ENCODE data around the gene HCK. TPM values are rescaled to one million over a fixed set of nuclear protein-coding genes. Genes with fewer than 3 reads are reported as not detected.

Gene HCK
- polyA plus RNA-seq, 1 experiment, result 0.05 TPM

DNA sequence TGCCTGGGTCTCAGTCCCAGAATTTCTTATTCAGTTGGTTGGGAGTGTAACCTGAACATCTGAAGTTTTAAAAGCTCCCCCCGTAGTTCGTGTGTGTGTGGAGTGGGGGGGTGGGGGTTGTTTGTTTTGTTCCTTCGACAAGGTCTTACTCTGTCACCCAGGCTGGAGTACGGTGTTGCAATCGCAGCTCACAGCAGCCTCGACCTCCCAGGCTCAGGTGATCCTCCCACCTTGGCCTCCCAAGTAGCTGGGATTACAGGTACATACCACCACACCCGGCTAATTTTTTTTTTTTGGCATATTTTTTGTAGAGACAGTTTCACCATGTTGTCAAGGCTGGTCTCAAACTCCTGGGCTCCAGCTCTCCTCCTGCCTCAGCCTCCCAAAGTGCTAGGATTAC, 38.7 kb upstream of the HCK start:
- TF ChIP-seq, protein P1, sequence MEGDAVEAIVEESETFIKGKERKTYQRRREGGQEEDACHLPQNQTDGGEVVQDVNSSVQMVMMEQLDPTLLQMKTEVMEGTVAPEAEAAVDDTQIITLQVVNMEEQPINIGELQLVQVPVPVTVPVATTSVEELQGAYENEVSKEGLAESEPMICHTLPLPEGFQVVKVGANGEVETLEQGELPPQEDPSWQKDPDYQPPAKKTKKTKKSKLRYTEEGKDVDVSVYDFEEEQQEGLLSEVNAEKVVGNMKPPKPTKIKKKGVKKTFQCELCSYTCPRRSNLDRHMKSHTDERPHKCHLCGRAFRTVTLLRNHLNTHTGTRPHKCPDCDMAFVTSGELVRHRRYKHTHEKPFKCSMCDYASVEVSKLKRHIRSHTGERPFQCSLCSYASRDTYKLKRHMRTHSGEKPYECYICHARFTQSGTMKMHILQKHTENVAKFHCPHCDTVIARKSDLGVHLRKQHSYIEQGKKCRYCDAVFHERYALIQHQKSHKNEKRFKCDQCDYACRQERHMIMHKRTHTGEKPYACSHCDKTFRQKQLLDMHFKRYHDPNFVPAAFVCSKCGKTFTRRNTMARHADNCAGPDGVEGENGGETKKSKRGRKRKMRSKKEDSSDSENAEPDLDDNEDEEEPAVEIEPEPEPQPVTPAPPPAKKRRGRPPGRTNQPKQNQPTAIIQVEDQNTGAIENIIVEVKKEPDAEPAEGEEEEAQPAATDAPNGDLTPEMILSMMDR (IDR thresholded peaks at IDR 0.05; ENCODE audit: insufficient read depth, low read depth, low read length), result no peak
- POLR2A ChIA-PET, result no interaction called here
- Histone ChIP-seq H3K27me3 (ENCODE audit: control insufficient read depth, insufficient read depth, low read length) (peaks cover 23% of the 10 kb centered on the region), H3K4me3 (ENCODE audit: low read depth, low read length) (no peak overlapping the region), H3K36me3 (ENCODE audit: control insufficient read depth, insufficient read depth, low read length) (no peaks in the 10 kb centered on the region)
- CTCF ChIA-PET, result interaction anchor here (1.1 to 2.8 kb wide), 2 partner anchors 12 to 22 kb away, joined by 3 to 9 read pairs; no protein-coding TSS in a partner anchor
- no peak for DNase-seq (ENCODE audit: low read depth)

DNA sequence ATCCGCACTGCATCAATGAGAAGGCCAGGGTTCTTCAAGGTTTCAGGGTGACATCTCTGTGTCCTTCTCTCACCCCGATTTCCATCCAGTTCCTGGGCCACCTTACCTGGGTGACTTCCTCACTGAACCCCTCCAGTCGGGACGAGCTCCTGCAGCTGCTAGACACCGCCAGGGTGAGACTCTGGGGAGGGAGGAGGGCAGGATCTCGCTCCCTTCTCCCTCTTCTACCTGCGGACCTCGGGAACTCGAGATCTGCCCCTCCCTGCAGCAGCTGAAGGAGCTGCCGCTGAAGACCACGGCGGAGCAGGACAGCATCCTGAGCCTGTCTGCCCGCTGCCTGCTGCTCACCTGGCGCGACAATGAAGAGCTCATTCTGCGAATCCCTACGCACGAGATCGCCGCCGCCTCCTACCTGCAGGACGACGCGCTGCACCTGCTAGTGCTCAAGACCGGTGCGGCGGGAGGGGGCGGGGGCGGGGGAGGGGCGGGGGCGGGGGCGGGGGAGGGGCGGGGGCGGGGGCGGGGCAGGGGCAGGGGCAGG, 34.3 kb upstream of the HCK start:
- no peak overlapping the region for H3K4me3 ChIP-seq (ENCODE audit: low read depth, low read length)
- peaks cover 32% of the 10 kb centered on the region for H3K27me3 ChIP-seq (ENCODE audit: control insufficient read depth, insufficient read depth, low read length)
- no peak for DNase-seq (ENCODE audit: low read depth)
- ChIA-PET POLR2A (no interaction called here), CTCF (interaction anchor here (0.9 to 2.4 kb wide), 5 partner anchors 10 to 165 kb away, joined by 3 to 18 read pairs (median 3); no protein-coding TSS in a partner anchor)
- TF ChIP-seq, protein P1 (IDR thresholded peaks at IDR 0.05; ENCODE audit: insufficient read depth, low read depth, low read length), result no peak
- no peaks in the 10 kb centered on the region for H3K36me3 ChIP-seq (ENCODE audit: control insufficient read depth, insufficient read depth, low read length)

DNA sequence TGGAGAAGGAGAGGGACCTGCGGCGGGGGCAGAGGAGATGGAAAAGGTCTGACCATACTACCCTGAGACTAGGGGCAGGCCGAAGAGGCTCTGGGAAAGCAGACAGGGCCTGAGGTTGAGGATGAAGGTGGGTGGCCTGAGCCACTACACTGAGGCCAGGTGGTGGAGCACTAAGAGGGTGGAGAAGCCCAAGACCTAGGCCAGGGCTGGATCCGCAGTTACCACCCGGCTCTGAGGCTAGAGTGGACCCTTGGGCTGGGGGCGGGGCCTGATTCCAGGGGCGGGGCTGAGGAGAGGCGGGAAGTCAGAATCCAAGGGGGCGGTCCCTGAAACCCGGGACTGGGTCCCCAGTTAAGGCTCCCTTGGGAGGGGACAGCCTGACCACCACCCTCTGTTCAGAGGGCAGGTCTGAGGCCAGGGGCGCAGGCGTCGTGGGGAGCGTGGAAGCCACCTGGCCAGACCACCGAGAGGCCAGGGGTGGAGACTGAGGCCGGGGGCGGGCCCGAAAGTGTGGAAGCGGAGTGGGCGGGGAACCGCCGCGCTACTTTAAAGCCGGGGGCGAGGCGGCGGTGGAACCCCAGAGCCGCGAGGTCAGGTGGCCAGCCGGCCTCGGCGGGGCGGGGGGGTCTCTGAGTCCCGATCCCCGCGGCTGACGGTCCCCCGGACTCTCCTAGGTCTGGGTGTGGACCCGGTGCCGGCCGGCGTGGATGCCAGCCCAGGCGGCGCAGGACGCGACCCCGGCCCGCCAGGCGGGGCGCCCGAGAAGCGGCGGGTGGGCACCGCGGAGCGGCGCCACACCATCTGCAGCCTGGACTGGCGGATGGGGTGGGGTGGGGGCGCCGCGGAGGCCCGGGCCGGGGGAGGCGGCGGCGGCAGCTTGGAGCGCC, 33.5 kb upstream of the HCK start:
- Histone ChIP-seq H3K27me3 (ENCODE audit: control insufficient read depth, insufficient read depth, low read length) (peaks cover 32% of the 10 kb centered on the region), H3K4me3 (ENCODE audit: low read depth, low read length) (peak overlapping the region; percentile 28), H3K36me3 (ENCODE audit: control insufficient read depth, insufficient read depth, low read length) (no peaks in the 10 kb centered on the region)
- ChIA-PET CTCF (interaction anchor here (0.7 to 5.2 kb wide), 6 partner anchors 11 to 252 kb away, joined by 3 to 40 read pairs (median 8); no protein-coding TSS in a partner anchor), POLR2A (no interaction called here)
- no peak for DNase-seq (ENCODE audit: low read depth)
- TF ChIP-seq, protein P1 (IDR thresholded peaks at IDR 0.05; ENCODE audit: insufficient read depth, low read depth, low read length), result no peak

DNA sequence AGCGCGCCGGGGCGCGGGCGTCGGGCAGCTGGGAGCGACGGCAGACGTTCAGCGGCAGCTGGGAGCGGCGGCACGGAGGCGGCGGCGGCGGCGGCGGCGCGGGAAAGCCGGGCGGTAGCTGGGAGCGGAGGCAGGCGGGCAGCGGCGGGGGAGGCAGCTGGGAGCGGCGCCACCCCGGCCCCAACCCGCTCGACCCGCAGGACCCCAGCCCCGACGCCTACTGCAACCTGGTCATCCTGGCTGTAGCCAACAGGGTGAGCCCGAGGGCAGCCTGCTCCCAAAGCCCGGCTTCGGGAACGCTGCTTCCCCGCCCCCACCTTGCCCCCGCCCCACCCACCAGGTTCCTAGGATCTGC, 32.9 kb upstream of the HCK start:
- H3K4me3 ChIP-seq (ENCODE audit: low read depth, low read length), result no peak overlapping the region
- TF ChIP-seq, protein P1 (IDR thresholded peaks at IDR 0.05; ENCODE audit: insufficient read depth, low read depth, low read length), result peak; percentile 15; the same call in 1 of the 2 replicates
- POLR2A ChIA-PET, result no interaction called here
- CTCF ChIA-PET, result interaction anchor here (0.7 to 5.2 kb wide), 4 partner anchors 12 to 253 kb away, joined by 3 to 40 read pairs (median 8); no protein-coding TSS in a partner anchor
- no peaks in the 10 kb centered on the region for H3K36me3 ChIP-seq (ENCODE audit: control insufficient read depth, insufficient read depth, low read length)
- no peak for DNase-seq (ENCODE audit: low read depth)
- peaks cover 34% of the 10 kb centered on the region for H3K27me3 ChIP-seq (ENCODE audit: control insufficient read depth, insufficient read depth, low read length)
